Epithelial cell of prostate (primary cell): ENCODE measurements around the gene RFPL2.

Experiments
- DNase-seq: peaks from one replicate; pipeline ENCODE4 v3.0.0-alpha.2; 2011; ENCODE audit warnings: low read depth, low spot score
- H3K27ac ChIP-seq: fragments of 450-650 bp; 2 replicates; pipeline ENCODE4 v1.5.1; 2017; ENCODE audit warnings: mild to moderate bottlenecking

The RFPL2 gene

GRCh38 chr22:32204856-32205722 is at the start of gene RFPL2:
RFPL2 (minus strand) TSS chr22:32205073; CDS start chr22:32202451, 2,622 bp downstream.
- DNase-seq, result no peak

GRCh38 chr22:32249231-32249630 is 44.4 kb upstream of the RFPL2 start:
- no peak overlapping the region for H3K27ac ChIP-seq
- no peak for DNase-seq

More at GRCh38 chr22:32204856-32205722, at the start of gene RFPL2:
- H3K27ac ChIP-seq, result no peak within 1 kb of the TSS

DNA sequence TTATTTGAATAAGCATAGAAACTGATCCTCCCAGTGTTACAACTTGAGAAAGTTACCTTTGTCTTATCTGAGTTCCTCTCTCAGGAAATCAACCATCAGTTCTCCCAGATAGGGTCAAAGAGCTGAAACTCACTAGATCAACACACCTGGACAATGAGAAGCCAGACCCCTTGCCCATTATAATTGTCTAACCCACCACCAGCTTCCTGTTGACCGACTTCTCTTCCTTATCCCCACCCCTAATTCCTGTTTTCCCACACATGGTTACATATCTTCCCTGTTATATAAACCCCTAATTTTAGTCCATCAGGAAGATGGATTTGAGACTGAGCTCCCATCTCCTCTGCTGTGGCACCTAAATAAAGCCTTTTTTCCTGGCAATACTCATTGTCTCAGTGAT is 43.4 kb upstream of the RFPL2 start:
- H3K27ac ChIP-seq, result no peak overlapping the region

DNA sequence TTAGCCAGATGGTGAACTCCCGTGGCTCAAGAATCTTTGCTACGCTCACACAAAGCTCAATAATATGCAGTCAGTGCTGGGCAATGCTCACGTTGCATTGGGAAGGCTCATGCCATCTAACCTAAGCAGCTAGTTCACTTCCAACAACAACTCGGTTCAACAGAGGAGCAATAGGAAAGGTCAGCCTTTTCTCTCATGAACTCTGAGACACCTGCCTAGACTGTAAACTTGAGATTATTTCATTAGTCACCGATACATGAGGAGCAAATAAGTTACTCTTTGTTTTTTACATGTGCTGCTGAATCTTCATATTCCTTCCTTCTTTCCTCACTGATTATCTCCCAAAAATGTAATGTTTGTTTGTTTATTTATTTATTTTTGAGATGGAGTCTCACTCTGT is 41.3 kb upstream of the RFPL2 start:
- DNase-seq, result no peak
- no peak overlapping the region for H3K27ac ChIP-seq

More for the DNA sequence above, 43.4 kb upstream of the RFPL2 start:
- no peak for DNase-seq

GRCh38 chr22:32245042-32245441 is 40.2 kb upstream of the RFPL2 start:
- DNase-seq, result no peak
- no peak overlapping the region for H3K27ac ChIP-seq

GRCh38 chr22:32244547-32244946 is 39.7 kb upstream of the RFPL2 start:
- H3K27ac ChIP-seq, result no peak overlapping the region
- DNase-seq, result no peak

- no peak for DNase-seq
- no peak overlapping the region for H3K27ac ChIP-seq
Measured at GRCh38 chr22:32240461-32240860, 35.6 kb upstream of the RFPL2 start.

- no peak overlapping the region for H3K27ac ChIP-seq
- no peak for DNase-seq
Measured at GRCh38 chr22:32237906-32238305, 33.0 kb upstream of the RFPL2 start.

DNA sequence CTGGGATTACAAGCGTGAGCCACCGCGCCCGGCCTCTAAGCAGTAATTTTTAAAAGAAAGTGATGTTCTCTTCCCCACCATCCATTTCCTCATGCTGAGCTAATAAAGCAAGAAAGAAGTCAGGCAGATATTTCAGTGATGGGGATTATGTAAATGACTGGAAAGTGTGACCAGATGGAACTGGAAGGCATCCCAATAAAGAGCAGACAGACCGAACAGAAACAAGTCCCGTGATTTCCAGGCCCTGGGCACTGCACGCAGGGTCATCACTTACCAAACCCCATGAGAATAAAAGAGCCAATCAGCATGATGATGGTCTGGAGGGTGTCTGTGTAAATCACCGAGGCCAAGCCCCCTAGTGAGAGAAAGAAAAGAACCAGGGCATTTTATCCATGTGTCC is 32.1 kb upstream of the RFPL2 start:
- DNase-seq, result no peak
- no peak overlapping the region for H3K27ac ChIP-seq

DNA sequence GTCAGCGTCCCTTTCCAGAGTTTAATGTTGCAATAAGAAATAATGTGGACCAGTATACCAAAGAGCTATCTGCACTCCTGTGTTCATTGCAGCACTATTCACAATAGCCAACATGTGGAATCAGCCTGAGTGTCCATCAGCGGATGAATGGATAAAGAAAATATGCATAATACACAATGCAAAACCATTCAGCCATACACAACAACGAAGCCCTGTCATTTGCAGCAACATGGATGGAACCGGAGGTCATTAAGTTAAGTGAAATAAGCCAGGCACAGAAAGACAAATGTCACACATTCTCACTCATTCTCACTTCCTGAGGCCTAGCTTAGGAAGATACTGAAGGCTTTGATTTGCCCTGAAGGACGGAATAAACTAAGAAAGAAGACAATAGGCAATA is 28.2 kb upstream of the RFPL2 start:
- no peak overlapping the region for H3K27ac ChIP-seq

DNA sequence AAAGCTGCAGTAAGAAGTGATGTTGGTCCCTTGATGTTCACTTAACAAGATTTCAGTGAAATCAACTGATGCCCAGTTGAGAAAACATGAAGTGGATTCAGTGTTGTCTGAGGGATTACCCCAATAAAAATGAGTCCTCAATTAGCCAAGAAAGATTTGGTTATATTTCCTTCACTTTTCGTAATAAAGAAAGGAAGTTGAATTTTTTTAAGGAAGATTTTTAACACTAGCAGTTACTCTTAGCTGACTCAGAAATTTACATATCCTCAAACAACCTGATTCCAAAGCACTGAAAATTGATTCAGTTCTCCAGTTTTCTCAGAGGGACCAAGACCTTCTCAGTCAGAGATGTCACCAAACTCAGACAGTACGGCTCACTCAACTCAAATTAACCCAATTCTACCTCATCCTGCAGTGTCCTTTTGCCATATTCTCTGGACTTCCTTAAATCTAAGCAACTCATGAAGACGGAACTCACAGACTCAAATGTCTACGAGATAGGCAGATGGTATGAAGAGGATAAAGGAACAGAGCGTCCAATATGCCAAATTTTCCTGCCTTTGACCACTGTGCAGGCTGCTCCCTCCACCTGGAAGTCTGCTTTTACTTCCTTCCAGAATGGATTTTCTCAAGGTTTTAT is 27.4 kb upstream of the RFPL2 start:
- no peak for DNase-seq
- H3K27ac ChIP-seq, result no peak overlapping the region

More for the DNA sequence above, 28.2 kb upstream of the RFPL2 start:
- no peak for DNase-seq

- no peak for DNase-seq
- H3K27ac ChIP-seq, result no peak overlapping the region
Measured at GRCh38 chr22:32226326-32227104, 21.6 kb upstream of the RFPL2 start.

GRCh38 chr22:32222991-32223390 is 18.1 kb upstream of the RFPL2 start:
- DNase-seq, result no peak
- H3K27ac ChIP-seq, result no peak overlapping the region

GRCh38 chr22:32219026-32219425 is 14.2 kb upstream of the RFPL2 start:
- no peak overlapping the region for H3K27ac ChIP-seq
- no peak for DNase-seq

- H3K27ac ChIP-seq, result no peak overlapping the region
- DNase-seq, result no peak
Measured at GRCh38 chr22:32218470-32218869, 13.6 kb upstream of the RFPL2 start.

DNA sequence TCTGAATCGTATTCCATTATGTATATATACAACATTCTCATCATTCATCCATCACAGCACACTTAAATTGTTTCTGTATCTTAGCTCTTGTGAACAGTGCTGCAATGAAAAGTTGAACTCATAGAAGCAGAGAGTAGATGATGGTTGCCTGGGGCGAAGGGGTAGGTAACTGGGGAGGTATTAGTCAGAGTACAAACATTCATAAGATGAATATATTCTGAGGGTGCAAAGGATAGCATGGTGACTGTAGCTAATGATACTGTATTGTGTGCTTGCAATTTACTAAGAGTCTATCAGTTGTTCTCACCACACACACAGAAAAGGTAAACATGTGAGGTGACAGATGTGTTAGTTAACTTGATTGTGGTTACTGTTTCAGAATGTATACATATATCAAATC is 12.6 kb upstream of the RFPL2 start:
- DNase-seq, result no peak
- H3K27ac ChIP-seq, result no peak overlapping the region

GRCh38 chr22:32216911-32217310 is 12.0 kb upstream of the RFPL2 start:
- DNase-seq, result no peak
- no peak overlapping the region for H3K27ac ChIP-seq

DNA sequence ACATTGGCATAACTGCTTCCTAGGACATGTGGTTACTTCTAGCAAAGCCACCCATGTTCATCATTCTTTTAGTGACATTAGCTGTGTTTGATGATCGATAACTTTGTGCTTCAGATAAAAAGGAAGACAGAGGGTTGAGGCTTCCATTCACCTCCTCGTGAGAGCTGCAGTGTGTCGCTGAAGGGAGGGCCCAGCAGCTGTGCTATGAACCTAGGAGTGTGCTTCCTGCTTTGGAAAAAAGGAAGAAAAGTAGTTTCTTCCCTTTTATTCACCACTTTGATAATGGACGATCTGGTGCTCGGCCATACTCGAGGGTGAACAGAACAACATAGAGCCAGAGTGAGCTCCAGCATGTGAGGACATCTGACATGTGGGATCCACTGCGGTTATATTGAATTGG is 6.1 kb upstream of the RFPL2 start:
- DNase-seq, result no peak
- no peak overlapping the region for H3K27ac ChIP-seq

DNA sequence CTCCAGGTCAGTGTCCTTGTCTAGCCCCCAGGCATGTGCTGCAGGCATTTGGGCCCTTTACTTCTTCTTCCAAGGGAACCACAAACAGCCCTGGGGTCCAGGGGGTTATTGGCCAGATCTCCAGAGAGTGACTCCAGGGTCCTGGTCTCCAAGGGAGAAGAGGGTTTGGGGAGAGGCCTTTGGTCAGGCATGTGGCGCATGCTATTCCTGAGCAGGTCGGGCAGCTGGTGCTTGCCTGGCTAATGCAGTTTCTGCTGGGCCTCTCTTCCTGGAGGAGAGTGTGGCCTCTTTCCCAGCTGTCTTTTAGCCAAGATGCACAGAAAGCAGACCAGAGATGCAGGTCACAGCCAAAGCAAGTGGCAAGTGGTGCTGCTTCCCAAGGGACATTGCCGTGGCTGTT is 3.8 kb upstream of the RFPL2 start:
- no peak overlapping the region for H3K27ac ChIP-seq
- DNase-seq, result no peak

GRCh38 chr22:32207971-32208480 is 3.2 kb upstream of the RFPL2 start:
- H3K27ac ChIP-seq, result no peak overlapping the region
- no peak for DNase-seq
